AG09309 (cell line): Measurements from ENCODE around the gene OR5J2.
"Not testable (repeated sequence)": the region's sequence is repeated elsewhere in the genome, so short reads cannot be mapped to it uniquely, and the experiment has no call there.

Experiments used
- DNase-seq: peaks from one replicate; pipeline ENCODE4 v3.0.0-alpha.2; 2010; ENCODE audit warnings: low read depth
- H3K4me3 ChIP-seq: 2 replicates; pipeline ENCODE4 v1.5.1; 2011; ENCODE audit warnings: mild to moderate bottlenecking, low read depth, low read length, moderate library complexity; ENCODE audit not compliant: control insufficient read depth
- CTCF ChIP-seq: IDR thresholded peaks from 2 replicates; pipeline ENCODE4 v1.5.1; 2011; ENCODE audit warnings: mild to moderate bottlenecking, low read depth, low read length, inconsistent platforms; ENCODE audit not compliant: insufficient read depth, control insufficient read depth; ENCODE audit errors: missing control alignments

The OR5J2 gene

GRCh38 chr11:56172256-56172830, 4.1 kb upstream of the OR5J2 start:
- no peak for TF ChIP-seq CTCF
- DNase-seq, result no peak
- no peak overlapping the region for H3K4me3 ChIP-seq

GRCh38 chr11:56183459-56183858, 7.0 kb downstream of the OR5J2 start:
- H3K4me3 ChIP-seq, result no peak overlapping the region

GRCh38 chr11:56188602-56189001, 12.2 kb downstream of the OR5J2 start:
- H3K4me3 ChIP-seq, result no peak overlapping the region
- DNase-seq, result no peak
- TF ChIP-seq CTCF, result no peak

More at GRCh38 chr11:56183459-56183858, 7.0 kb downstream of the OR5J2 start:
- no peak for TF ChIP-seq CTCF
- DNase-seq, result no peak

- no peak for TF ChIP-seq CTCF
- no peak for DNase-seq
- H3K4me3 ChIP-seq, result no peak overlapping the region
Observed at GRCh38 chr11:56196705-56197104, 20.3 kb downstream of the OR5J2 start.

GRCh38 chr11:56197367-56197766, 20.9 kb downstream of the OR5J2 start:
- no peak overlapping the region for H3K4me3 ChIP-seq
- TF ChIP-seq CTCF, result no peak
- DNase-seq, result no peak

- TF ChIP-seq CTCF, result no peak
- no peak for DNase-seq
- no peak overlapping the region for H3K4me3 ChIP-seq
Observed at GRCh38 chr11:56207790-56208189, 31.4 kb downstream of the OR5J2 start.

GRCh38 chr11:56214537-56214936, 38.1 kb downstream of the OR5J2 start:
- no peak for DNase-seq
- no peak overlapping the region for H3K4me3 ChIP-seq
- TF ChIP-seq CTCF, result no peak

GRCh38 chr11:56219735-56220134, 43.3 kb downstream of the OR5J2 start:
- DNase-seq, H3K4me3 ChIP-seq: not testable (repeated sequence)
